Gastroesophageal sphincter (tissue), 4 donors: Measurements from ENCODE around the gene CREBL2. TPM values are rescaled to one million over a fixed set of nuclear protein-coding genes. Genes with fewer than 3 reads are reported as not detected.

Experiments
- ATAC-seq: fragments of 150-250 bp; one replicate; pipeline ENCODE4 v1.9.1; 2016; ENCODE audit warnings: mild to moderate bottlenecking, moderate library complexity
- H3K27ac ChIP-seq, 4 donors: fragments of 200-600 bp; sonication (generic) in 3 of 4; 1 replicate in 3 of 4; 2 replicates in 1 of 4; pipeline ENCODE4 v1.5.1; 2016 to 2019
- H3K27me3 ChIP-seq: fragments of 200-600 bp; sonication (generic); one replicate; pipeline ENCODE4 v1.5.1; 2019
- H3K36me3 ChIP-seq, 2 donors: fragments of 200-600 bp; sonication (generic); one replicate each; pipeline ENCODE4 v1.5.1; 2019; ENCODE audit warnings: control low read depth in 1 of 2
- H3K4me1 ChIP-seq, 3 donors: fragments of 200-600 bp; sonication (generic); 1 replicate in 2 of 3; 2 replicates in 1 of 3; pipeline ENCODE4 v1.5.1; 2016 to 2019; ENCODE audit warnings: control low read depth in 2 of 3
- H3K4me3 ChIP-seq, 2 donors: fragments of 200-600 bp; sonication (generic); one replicate each; pipeline ENCODE4 v1.5.1; 2019; ENCODE audit warnings: mild to moderate bottlenecking in 1 of 2, moderate library complexity in 1 of 2
- H3K9me3 ChIP-seq, 3 donors: fragments of 200-600 bp; sonication (generic); one replicate each; pipeline ENCODE4 v1.5.1; 2017 to 2019; ENCODE audit warnings: control low read depth in 2 of 3
- EP300 ChIP-seq: sonication (generic); formaldehyde crosslinking; IDR thresholded peaks from one replicate; pipeline ENCODE4 v1.6.1; 2017; ENCODE audit warnings: antibody characterized with exemption, mild to moderate bottlenecking
- POLR2A ChIP-seq, 2 donors: fragments of 450-650 bp; IDR thresholded peaks; one replicate each; pipeline ENCODE4 v1.6.1; 2017; ENCODE audit warnings: antibody characterized with exemption in 2 of 2, mild to moderate bottlenecking in 2 of 2, moderate library complexity in 1 of 2
- POLR2AphosphoS5 ChIP-seq: sonication (generic); formaldehyde crosslinking; IDR thresholded peaks from one replicate; pipeline ENCODE4 v1.6.1; 2017; ENCODE audit warnings: antibody characterized with exemption
- WGBS, 2 donors: methylation state at CpG; one replicate each; pipeline ENCODE4 v1.1.5; 2018; ENCODE audit warnings: low coverage in 1 of 2; 5-methylcytosine and 5-hydroxymethylcytosine counted together
- total RNA-seq, 4 donors: library from RNA; depleted of rRNA; stranded (reverse); fragments of >200 nt; gene quantifications; one replicate each; pipeline ENCODE4 v1.1.0, GENCODE V29; 2016
- TF ChIP-seq, protein P1 (sequence below), 4 experiments: fragments of 200-600 bp in 2 of 4; fragments of 450-650 bp in 2 of 4; sonication (generic) in 1 of 4; IDR thresholded peaks; one replicate each; pipeline ENCODE4 v1.5.1; 2017 to 2019; ENCODE audit warnings: antibody characterized with exemption in 4 of 4, mild to moderate bottlenecking in 2 of 4, moderate library complexity in 2 of 4

The CREBL2 gene
- total RNA-seq, 4 donors from 2014 or later, result 46.3 to 66.6 (median 59.8) TPM

DNA sequence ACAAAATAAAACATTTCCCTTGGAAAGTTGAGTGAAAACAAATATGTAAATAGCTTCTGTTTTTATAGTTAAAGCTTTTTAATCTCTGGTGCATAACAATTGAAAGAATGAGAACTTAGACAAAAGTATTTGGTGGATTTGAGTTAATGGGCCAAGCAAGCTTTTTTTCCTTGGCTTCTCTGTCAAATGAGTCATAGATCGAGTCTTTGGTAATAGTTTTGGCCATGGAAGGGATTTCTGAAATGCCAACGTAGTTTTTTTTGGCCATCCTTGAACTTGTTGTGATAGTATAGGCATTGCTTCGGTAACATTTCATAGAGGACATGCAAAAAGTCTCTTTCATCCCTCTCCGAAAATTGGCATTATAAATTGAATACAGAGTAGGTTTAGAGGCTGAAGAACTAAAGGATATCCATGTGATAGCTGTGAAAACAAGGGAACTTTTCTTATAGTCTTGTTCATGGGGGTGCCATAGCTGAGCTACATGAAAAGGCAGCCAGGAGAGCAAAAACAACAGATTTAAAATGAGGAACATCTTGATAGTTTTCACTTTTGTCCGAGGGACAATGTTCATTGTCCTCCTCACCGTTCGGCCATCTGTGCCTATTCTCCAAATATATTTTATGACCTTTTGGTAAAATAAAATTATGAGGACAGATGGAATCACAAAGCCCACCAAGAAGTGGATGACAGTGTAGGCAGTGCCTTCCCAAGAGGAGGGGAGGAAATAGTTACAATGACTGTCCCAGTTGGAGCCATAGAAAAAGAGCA, 49.6 kb downstream of the CREBL2 start:
- no peak overlapping the region for H3K27ac ChIP-seq

DNA sequence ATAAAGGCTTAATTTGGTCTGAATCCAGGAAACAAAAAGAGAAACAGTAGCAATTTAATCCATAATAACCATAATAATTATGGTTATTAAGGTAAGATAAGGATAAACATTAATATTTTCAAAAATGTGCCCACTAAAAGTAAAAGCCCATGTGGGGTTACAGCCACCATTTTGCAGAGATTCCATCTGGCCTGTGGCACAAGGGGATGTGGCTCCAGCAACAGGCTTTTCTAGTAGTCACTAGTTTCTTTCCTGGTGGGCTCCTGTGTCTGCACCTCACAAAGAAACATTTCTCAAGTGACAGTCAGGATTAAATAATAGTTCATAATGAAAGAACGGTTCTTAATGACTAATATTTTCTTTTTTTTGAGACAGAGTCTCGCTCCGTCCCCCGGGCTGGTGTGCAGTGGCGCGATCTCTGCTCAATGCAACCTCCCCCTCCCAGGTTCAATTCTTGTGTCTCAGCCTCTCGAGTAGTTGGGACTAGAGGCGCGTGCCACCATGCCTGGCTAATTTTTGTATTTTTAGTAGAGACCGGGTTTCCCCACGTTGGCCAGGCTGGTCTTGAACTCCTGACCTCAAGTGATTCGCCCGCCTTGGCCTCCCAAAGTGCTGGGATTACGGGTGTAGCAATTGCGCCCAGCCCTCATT, 52.1 kb downstream of the CREBL2 start:
- ATAC-seq, result no peak
- no peak overlapping the region for H3K4me3 ChIP-seq
- H3K4me1 ChIP-seq, result no peaks in the 10 kb centered on the region
- no peak overlapping the region for H3K27ac ChIP-seq
- TF ChIP-seq, protein P1, sequence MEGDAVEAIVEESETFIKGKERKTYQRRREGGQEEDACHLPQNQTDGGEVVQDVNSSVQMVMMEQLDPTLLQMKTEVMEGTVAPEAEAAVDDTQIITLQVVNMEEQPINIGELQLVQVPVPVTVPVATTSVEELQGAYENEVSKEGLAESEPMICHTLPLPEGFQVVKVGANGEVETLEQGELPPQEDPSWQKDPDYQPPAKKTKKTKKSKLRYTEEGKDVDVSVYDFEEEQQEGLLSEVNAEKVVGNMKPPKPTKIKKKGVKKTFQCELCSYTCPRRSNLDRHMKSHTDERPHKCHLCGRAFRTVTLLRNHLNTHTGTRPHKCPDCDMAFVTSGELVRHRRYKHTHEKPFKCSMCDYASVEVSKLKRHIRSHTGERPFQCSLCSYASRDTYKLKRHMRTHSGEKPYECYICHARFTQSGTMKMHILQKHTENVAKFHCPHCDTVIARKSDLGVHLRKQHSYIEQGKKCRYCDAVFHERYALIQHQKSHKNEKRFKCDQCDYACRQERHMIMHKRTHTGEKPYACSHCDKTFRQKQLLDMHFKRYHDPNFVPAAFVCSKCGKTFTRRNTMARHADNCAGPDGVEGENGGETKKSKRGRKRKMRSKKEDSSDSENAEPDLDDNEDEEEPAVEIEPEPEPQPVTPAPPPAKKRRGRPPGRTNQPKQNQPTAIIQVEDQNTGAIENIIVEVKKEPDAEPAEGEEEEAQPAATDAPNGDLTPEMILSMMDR (IDR thresholded peaks at IDR 0.05), result no peak
- TF ChIP-seq POLR2AphosphoS5, result no peak
- TF ChIP-seq EP300, result no peak
- no peak for TF ChIP-seq POLR2A (IDR thresholded peaks at IDR 0.05)
- no peaks in the 10 kb centered on the region for H3K27me3 ChIP-seq
- WGBS, 2 donors, result 89 to 93% methylated on average over 13 to 14 of the region's 15 CpGs
- no peaks in the 10 kb centered on the region for H3K9me3 ChIP-seq
- H3K36me3 ChIP-seq, result no peaks in the 10 kb centered on the region

More for the DNA sequence above, 49.6 kb downstream of the CREBL2 start:
- Histone ChIP-seq H3K4me1 (peaks cover 0 to under 1% (median 0%) of the 10 kb centered on the region in 3 donors), H3K9me3 (no peaks in the 10 kb centered on the region), H3K4me3 (no peak overlapping the region), H3K36me3 (no peaks in the 10 kb centered on the region), H3K27me3 (no peaks in the 10 kb centered on the region)
- ATAC-seq, result no peak
- no peak for TF ChIP-seq POLR2AphosphoS5
- 69 to 74% methylated on average over 7 of the region's 7 CpGs for WGBS, 2 donors

DNA sequence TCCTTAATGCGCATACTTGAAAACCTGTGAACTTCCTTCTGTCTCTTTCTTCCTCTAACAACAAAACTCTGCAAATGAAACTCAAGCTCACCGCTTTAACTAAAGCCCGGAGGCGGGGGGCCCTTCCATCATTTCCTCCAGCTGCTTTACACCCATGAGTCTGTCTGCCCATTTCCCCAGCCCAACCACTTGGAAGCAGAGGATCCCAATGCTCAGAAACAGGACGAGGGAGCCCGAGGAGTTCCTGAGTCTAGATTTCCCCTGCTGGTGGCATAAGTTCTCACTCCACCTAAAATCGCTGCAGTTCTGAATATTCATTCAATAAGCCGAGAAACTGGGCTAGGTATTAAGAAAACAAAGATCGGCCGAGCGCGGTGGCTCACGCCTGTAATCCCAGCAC, 53.5 kb downstream of the CREBL2 start:
- H3K27ac ChIP-seq, result no peak overlapping the region
- ATAC-seq, result no peak
- H3K9me3 ChIP-seq, result no peaks in the 10 kb centered on the region
- 43 to 58% methylated on average over 5 to 6 of the region's 13 CpGs for WGBS, 2 donors
- H3K36me3 ChIP-seq, result no peaks in the 10 kb centered on the region
- H3K4me3 ChIP-seq, result no peak overlapping the region
- no peaks in the 10 kb centered on the region for H3K4me1 ChIP-seq
- TF ChIP-seq POLR2A (IDR thresholded peaks at IDR 0.05) (no peak), POLR2AphosphoS5 (no peak), EP300 (no peak)
- H3K27me3 ChIP-seq, result no peaks in the 10 kb centered on the region

DNA sequence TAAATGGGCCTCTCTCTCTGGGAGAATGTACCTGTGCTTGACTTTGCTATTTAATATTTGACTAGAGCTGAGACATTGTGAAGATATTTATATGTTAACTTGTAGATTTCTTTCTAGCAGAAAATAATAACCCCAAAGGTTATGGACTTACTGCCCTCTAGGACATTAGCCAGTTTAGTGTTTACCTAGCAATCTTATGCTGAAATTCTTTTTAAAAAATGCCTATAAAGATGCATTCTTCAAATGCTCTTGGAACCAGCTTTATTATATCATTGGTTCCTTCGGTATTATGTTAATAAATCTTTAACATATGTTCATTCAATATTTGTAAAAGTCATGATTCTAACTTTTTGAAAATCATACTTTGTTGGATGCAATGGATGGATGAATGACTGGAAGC, 56.3 kb downstream of the CREBL2 start:
- H3K4me3 ChIP-seq, result no peak overlapping the region
- H3K27me3 ChIP-seq, result no peaks in the 10 kb centered on the region
- no peak overlapping the region for H3K27ac ChIP-seq
- WGBS, 2 donors, result 88 to 89% methylated on average over 1 of the region's 1 CpG
- no peak for ATAC-seq
- no peak for TF ChIP-seq EP300
- no peak for TF ChIP-seq POLR2A (IDR thresholded peaks at IDR 0.05)
- TF ChIP-seq, protein P1 (IDR thresholded peaks at IDR 0.05), result no peak
- TF ChIP-seq POLR2AphosphoS5, result no peak
- H3K36me3 ChIP-seq, result no peaks in the 10 kb centered on the region
- no peaks in the 10 kb centered on the region for H3K9me3 ChIP-seq
- H3K4me1 ChIP-seq, result no peaks in the 10 kb centered on the region

DNA sequence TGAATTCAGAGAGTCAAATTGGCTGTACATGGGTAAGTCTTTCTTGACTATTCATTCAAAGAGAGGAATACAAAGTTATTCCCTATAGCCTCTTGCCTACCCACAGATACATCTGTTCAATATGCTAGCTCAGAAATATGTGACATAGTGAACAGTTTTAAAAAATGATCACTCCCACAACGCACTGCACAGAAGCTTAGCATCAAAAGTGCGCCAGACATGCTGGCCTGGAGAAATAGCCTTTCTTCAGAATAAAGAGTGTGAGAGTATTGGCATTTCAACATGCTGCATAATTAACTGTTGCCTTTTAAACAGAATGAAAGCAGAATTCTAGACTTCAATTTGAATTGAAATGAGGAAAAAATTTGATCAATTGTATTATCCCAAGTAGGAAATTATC, 57.3 kb downstream of the CREBL2 start:
- WGBS, 2 donors, result 75 to 85% methylated on average over 2 of the region's 2 CpGs
- ATAC-seq, result no peak
- Histone ChIP-seq H3K4me3 (no peak overlapping the region), H3K9me3 (no peaks in the 10 kb centered on the region), H3K27ac (no peak overlapping the region), H3K4me1 (no peaks in the 10 kb centered on the region), H3K36me3 (no peaks in the 10 kb centered on the region), H3K27me3 (no peaks in the 10 kb centered on the region)
- TF ChIP-seq POLR2AphosphoS5 (no peak), EP300 (no peak), POLR2A (IDR thresholded peaks at IDR 0.05) (no peak)
- TF ChIP-seq, protein P1 (IDR thresholded peaks at IDR 0.05), result no peak
